ENCODE measurements around the gene PTPRE.

PTPRE gene

DNA sequence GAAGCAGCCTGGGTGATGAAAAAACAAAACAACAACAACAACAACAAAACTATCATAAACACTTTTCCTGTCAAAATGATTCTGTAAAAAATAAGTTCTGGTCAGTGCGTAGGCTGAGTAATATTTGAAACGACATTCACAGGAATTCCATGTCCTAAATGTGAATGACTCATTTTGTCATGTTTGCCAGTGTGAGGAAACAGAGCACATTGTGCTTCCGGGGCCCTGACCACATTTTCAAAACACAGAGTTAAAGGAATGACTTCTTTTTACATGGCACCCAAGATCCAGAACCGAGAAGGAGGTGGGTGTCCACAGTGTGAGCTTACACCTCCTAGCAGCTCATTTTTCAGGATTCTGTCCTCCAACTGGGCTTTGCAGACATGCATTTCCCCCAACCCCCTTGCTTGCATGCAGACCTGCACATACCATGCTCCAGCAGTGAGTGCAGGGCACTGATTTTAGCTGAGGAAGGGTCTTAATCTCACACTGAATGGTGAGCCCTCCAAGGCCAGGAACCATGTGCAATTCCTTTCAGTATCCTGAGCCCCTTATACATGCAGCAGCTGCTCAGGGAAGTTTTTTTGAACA, 17.2 kb upstream of the PTPRE start:
- peak; percentile 58 for DNase-seq (ENCODE audit: low read depth)
- H3K4me3 ChIP-seq (ENCODE audit: low read depth, low read length), result no peak overlapping the region
- no peak for TF ChIP-seq POLR2A (IDR thresholded peaks at IDR 0.05; ENCODE audit: extremely low read depth, insufficient read length)
- TF ChIP-seq, protein P1, sequence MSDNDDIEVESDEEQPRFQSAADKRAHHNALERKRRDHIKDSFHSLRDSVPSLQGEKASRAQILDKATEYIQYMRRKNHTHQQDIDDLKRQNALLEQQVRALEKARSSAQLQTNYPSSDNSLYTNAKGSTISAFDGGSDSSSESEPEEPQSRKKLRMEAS (IDR thresholded peaks at IDR 0.05; ENCODE audit: low read depth, low read length), result no peak
- TF ChIP-seq MYC (IDR thresholded peaks at IDR 0.05; ENCODE audit: low read depth, low read length), result no peak
- TF ChIP-seq, protein P2, sequence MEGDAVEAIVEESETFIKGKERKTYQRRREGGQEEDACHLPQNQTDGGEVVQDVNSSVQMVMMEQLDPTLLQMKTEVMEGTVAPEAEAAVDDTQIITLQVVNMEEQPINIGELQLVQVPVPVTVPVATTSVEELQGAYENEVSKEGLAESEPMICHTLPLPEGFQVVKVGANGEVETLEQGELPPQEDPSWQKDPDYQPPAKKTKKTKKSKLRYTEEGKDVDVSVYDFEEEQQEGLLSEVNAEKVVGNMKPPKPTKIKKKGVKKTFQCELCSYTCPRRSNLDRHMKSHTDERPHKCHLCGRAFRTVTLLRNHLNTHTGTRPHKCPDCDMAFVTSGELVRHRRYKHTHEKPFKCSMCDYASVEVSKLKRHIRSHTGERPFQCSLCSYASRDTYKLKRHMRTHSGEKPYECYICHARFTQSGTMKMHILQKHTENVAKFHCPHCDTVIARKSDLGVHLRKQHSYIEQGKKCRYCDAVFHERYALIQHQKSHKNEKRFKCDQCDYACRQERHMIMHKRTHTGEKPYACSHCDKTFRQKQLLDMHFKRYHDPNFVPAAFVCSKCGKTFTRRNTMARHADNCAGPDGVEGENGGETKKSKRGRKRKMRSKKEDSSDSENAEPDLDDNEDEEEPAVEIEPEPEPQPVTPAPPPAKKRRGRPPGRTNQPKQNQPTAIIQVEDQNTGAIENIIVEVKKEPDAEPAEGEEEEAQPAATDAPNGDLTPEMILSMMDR (IDR thresholded peaks at IDR 0.05; ENCODE audit: low read depth, low read length), result no peak

DNA sequence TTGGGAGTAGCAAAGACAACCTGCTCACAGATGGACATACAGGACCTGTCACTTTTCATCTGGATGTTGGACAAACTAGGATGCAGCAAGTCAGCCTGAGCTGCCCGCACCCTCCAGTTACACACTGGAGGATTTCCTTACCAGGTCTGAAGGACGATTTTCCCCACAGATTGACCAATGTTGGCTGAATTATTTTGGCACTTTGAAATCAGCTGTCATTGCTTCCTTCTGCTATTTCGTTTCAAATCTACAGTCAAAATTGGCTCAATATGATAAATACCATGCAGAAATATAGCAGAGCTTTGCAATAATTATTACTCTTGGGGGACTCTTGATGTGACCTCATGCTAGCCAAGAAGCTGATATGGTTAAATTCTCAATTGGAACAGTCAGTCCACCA, 16.7 kb upstream of the PTPRE start:
- TF ChIP-seq POLR2A (IDR thresholded peaks at IDR 0.05; ENCODE audit: extremely low read depth, insufficient read length), result no peak
- no peak for TF ChIP-seq MYC (IDR thresholded peaks at IDR 0.05; ENCODE audit: low read depth, low read length)
- no peak for DNase-seq (ENCODE audit: low read depth)
- H3K4me3 ChIP-seq (ENCODE audit: low read depth, low read length), result no peak overlapping the region

DNA sequence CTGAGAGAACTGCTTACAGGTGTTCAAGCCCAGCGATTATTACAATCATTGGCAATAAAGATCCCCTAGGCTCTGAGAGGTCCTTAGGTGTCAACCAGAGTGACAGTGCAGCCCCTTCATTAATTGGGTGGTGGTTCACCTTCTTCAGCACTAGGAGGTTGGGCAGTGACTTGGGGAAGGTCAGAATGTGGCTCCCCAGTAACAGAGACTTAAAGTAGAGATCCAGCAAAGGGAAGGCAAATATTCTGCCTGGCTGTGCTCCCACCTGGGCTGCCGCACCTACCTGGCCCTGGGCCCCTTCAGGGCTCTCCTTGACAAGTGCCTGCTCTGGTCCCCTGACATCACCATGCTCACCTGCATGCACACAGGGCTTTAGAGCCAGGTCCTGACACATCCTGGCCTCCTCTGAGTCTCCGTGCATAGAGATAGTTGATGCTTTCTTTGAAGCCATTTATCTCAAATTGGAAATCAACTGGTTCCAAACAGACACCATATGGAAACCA, 16.0 kb upstream of the PTPRE start:
- no peak for DNase-seq (ENCODE audit: low read depth)

DNA sequence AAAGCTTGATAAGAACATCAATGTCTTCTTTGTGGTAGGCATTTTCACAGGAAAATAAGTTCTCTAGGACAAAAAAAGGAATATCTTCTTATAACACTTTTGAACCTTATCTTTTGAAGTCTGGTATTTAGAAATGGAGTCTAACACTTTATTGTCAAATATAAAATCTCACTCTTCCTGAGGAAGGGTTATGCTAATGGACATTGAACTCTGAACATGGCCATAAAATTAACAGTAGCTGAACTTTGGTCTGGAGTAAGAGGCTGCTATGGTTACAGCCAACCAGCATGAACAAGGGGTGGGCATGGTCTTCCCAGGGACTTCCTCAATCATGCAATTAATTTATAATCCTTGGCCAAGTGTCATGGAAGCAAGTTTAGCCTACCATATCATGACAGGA, 14.2 kb upstream of the PTPRE start, which contains the start of gene CLRN3:
CLRN3 (minus strand) TSS at position 199 of the 400 bp plus-strand sequence; CDS start at position 42, 157 bp downstream.
- DNase-seq (ENCODE audit: low read depth), result no peak
- H3K4me3 ChIP-seq (ENCODE audit: low read depth, low read length), result no peak within 1 kb of the TSS
- TF ChIP-seq, protein P1 (IDR thresholded peaks at IDR 0.05; ENCODE audit: low read depth, low read length), result no peak
- TF ChIP-seq MYC (IDR thresholded peaks at IDR 0.05; ENCODE audit: low read depth, low read length), result no peak
- TF ChIP-seq, protein P2 (IDR thresholded peaks at IDR 0.05; ENCODE audit: low read depth, low read length), result no peak
- TF ChIP-seq POLR2A (IDR thresholded peaks at IDR 0.05; ENCODE audit: extremely low read depth, insufficient read length), result no peak

More for the DNA sequence above, 16.0 kb upstream of the PTPRE start:
- TF ChIP-seq, protein P2 (IDR thresholded peaks at IDR 0.05; ENCODE audit: low read depth, low read length), result no peak
- TF ChIP-seq MYC (IDR thresholded peaks at IDR 0.05; ENCODE audit: low read depth, low read length) (no peak), POLR2A (IDR thresholded peaks at IDR 0.05; ENCODE audit: extremely low read depth, insufficient read length) (no peak)
- TF ChIP-seq, protein P1 (IDR thresholded peaks at IDR 0.05; ENCODE audit: low read depth, low read length), result no peak
- no peak overlapping the region for H3K4me3 ChIP-seq (ENCODE audit: low read depth, low read length)

DNA sequence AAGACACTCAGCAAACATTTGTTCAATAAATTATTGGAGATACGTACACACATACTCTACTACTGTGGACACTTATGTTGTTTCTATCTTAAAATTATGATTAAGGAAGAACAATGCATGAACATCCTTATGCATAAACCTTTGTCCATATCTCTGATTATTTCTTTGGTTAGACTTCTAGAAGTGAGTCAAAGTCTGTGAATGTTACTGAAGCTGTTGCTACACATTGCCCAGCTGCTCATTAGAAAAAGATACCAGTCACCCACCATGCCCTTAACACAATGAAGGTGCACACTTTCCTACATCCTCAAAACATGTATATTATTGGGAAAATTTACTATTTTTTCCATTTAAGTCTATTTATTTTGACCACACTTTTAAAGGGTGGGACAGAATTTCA, 12.8 kb upstream of the PTPRE start:
- no peak for DNase-seq (ENCODE audit: low read depth)
- no peak overlapping the region for H3K4me3 ChIP-seq (ENCODE audit: low read depth, low read length)
- TF ChIP-seq, protein P1 (IDR thresholded peaks at IDR 0.05; ENCODE audit: low read depth, low read length), result no peak
- TF ChIP-seq POLR2A (IDR thresholded peaks at IDR 0.05; ENCODE audit: extremely low read depth, insufficient read length) (no peak), MYC (IDR thresholded peaks at IDR 0.05; ENCODE audit: low read depth, low read length) (no peak)
- TF ChIP-seq, protein P2 (IDR thresholded peaks at IDR 0.05; ENCODE audit: low read depth, low read length), result no peak

DNA sequence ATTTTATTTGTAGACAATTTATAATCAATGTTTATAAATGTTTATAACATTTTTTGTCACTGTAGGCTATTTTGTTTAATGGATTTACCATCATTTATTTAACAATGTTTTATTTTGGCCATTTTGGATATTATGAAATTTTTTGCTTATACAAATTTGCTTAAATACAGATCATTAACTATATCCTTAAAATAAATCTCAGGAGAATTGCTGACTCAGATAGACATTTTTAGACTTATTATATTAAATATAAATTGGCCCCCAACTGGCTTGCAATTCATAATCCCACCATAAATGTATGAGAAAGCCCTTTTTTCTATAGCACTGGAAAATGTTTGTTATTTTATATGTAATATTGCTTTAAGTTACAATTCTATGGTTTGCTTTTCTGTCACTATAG, 10.3 kb upstream of the PTPRE start:
- H3K4me3 ChIP-seq (ENCODE audit: low read depth, low read length), result no peak overlapping the region
- TF ChIP-seq, protein P1 (IDR thresholded peaks at IDR 0.05; ENCODE audit: low read depth, low read length), result no peak
- TF ChIP-seq MYC (IDR thresholded peaks at IDR 0.05; ENCODE audit: low read depth, low read length), result no peak
- TF ChIP-seq, protein P2 (IDR thresholded peaks at IDR 0.05; ENCODE audit: low read depth, low read length), result no peak
- TF ChIP-seq POLR2A (IDR thresholded peaks at IDR 0.05; ENCODE audit: extremely low read depth, insufficient read length), result no peak
- DNase-seq (ENCODE audit: low read depth), result no peak
